Ovary (tissue), 3 donors: ENCODE data around the gene HIPK3.

Source experiments
- CTCF ChIP-seq, 3 donors: fragments of 450-650 bp in 2 of 3; fragments of 200-600 bp in 1 of 3; IDR thresholded peaks; one replicate each; pipeline versions ENCODE4 v1.5.1 to v1.8.0; 2016 to 2022; ENCODE audit warnings: antibody characterized with exemption in 3 of 3, mild to moderate bottlenecking in 1 of 3
- EP300 ChIP-seq: sonication (generic); formaldehyde crosslinking; IDR thresholded peaks from one replicate; pipeline ENCODE4 v1.6.1; 2017; ENCODE audit warnings: antibody characterized with exemption
- POLR2A ChIP-seq: fragments of 450-650 bp; IDR thresholded peaks from one replicate; pipeline ENCODE4 v1.6.1; 2017; ENCODE audit warnings: antibody characterized with exemption, mild to moderate bottlenecking, moderate library complexity
- donor health status: DM: no; HTN: no; CAD: no.

- no peak for TF ChIP-seq EP300
- TF ChIP-seq CTCF (IDR thresholded peaks at IDR 0.05), result no peak
- no peak for TF ChIP-seq POLR2A
Observed at GRCh38 chr11:33303541-33303940, 46.4 kb downstream of the HIPK3 start.
